Measurements from ENCODE around the gene HNRNPC.
"Not testable (repeated sequence)": the region's sequence is repeated elsewhere in the genome, so short reads cannot be mapped to it uniquely, and the experiment has no call there.

- TF ChIP-seq POLR2A (IDR thresholded peaks at IDR 0.05; ENCODE audit: low read depth); EP300 (IDR thresholded peaks at IDR 0.05); CTCF (IDR thresholded peaks at IDR 0.05); POLR2AphosphoS5 (IDR thresholded peaks at IDR 0.05): not testable (repeated sequence)
Measured at GRCh38 chr14:21165670-21166069, 103.6 kb downstream of the HNRNPC start.

Measured in esophagus muscularis mucosa (tissue), 4 donors.